ENCODE measurements around the gene ATP7B.
A peak's percentile ranks its signal among the peaks of the same experiment; 100 is the strongest.

The ATP7B gene

DNA sequence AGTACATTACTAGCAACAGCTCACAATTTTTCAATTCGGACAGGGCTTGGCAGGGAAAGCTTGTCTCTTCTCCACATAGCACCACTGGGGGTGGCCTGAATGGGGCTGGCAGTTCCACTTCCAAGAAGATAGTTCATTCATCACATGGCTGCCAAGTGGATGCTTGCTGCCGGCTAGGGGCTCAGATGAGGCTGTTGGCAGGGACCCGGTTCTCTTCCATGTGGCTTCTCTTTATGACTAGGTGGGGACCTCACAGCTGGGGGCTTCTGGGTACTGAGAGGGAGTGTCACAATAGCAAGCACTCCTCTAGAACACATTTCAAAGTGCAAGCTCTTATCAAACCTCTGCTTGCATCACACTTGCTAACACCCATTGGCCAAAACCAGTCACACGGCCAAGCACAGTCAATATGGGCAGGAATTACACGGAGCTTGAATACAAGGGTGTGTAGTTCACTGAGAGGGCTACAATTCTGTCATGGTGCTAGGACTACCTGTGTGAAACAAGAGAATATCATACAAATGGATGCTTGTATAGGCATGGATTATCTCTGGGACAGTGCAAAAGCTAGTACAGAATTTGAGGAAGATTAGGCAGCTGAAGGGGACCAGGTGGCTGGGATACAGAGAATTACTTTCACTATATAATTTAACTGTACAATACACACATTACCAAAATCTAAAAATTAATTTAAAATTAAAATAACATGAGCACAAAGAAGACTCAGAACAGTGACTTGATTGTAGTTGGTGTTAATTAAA lies 32.3 kb downstream of the ATP7B start:
- peak; percentile 88 for DNase-seq (ENCODE audit: low spot score)

DNA sequence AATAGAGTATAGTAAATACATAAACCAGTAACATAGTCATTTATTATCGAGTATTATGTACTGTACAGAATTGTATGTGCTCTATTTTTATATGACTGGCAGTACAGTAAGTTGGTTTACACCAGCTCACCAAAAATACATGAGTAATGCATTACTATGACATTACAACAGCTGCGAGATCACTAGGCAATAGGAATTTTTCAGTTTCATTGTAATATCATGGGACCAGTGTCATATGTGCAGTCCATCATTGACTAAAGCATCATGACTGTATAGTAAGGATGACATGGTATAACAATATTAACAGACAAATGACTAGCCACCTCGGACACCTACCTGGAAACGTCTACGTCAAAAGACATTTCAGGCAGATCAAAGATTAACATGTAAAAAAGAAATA lies 33.6 kb downstream of the ATP7B start:
- no peak for DNase-seq (ENCODE audit: low spot score)

DNA sequence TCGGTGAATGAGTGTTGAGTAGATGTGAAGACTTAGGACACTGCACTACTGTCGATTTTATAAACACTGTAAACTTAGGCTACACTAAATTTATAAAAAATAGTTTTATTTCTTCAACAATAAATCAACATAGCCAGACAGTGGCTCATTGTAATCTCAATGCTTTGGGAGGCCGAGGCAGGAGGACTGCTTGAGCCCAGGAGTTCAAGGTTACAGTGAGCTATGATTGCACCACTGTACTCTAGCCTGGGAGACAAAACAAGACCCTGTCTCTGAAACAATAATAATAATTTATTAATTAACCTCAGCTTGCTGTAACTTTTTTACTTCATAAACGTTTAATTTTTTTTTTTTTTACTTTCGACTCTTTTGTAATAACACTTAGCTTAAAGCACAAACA lies 34.4 kb downstream of the ATP7B start:
- no peak for DNase-seq (ENCODE audit: low spot score)

DNA sequence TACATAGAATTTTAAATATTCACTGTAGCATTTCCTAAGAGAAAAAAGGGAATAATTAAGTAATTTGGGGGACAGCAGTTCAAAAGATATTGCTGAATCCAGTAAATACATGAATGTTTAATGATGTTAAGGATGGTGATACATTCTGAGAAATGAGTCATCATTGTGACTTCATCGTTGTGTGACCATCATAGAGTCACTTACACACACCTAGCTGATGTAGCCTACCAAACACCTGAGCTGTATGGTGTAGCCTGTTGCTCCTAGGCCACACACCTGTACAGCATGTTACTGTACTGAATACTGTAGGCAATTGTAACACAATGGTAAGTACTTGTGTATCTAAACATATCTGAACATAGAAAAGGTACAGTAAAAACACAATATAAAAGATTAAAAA lies 34.8 kb downstream of the ATP7B start:
- peak; percentile 44 for DNase-seq (ENCODE audit: low spot score)

DNA sequence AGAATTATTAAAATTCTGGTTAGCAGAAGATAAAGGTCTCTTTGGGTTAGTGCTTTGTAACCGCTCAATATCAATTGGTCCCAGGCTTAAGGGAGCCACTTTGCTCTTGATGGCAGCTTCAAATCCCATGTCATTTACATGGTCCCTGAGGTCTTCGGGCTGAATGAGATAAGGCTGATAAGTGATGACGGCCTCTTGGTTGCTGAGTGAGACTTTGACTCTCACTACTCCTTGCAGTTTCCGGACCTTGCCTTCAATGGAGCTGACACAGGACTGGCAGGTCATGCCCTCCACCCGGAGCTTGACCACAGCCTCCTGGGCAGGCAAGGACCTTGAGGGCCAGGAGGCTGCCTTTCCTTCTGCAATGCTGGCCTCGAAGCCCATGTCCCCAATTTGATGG lies 36.8 kb downstream of the ATP7B start:
- peak; percentile 73 for DNase-seq (ENCODE audit: low spot score)

DNA sequence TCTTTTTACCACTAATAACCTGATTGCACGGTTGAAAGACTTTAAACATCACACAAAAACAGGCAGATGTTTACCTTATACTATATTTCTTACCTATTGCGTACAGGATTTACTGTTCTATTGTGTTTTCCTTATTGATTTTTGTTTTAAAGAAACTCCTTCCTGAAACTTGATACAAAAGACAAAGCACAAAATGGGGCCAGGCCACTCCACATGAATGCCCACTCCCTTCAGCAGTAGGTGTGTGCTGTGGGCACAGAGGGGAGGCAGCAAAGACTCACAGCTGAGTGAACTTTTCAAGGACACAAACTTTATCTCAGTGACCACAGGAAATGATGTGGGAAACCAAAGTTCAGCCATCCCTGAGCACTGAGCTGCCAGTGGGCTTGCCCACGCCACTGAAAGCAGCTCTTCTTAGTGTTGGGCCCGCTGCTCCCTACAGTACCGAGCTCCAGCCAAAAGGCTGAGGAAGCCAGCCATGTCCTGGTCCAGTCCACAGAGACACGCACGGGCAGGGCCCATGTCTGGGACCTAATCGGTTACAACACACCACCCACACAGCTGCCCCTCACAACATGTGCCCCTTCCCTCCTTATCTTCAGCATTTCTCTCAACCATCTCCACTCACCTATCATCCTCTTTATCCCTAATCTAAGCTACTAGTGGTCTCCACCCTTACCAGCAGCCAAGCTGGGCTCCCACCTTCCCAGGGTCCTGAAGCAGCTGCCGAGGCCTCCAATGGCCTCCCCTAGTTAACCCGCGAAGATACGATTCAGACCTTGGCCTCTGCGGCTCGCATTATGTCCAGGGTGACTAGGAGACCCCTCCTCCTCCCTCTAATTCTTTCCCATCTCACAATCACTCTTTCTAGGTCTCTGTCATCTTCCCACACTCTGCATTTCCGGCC lies 39.5 kb downstream of the ATP7B start:
- DNase-seq (ENCODE audit: low spot score): no peak

DNA sequence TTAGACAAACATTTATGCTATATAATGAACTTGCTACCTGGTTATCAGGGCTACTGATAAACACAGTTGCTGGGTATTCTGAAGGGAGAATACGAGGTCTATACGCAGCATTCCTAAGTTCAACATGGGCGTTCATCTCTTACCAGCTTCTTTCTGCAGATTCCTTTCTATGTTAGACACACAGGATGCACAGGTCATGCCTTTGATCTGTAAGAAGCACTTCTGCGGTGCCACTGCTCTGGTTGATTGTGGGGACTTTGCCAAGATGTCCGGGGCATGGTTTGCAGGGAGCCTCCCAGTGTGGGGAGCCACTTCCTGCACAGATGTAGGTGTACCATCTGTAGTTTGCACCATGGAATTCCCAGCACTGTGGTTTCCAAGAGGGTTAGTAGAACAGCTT lies 40.9 kb downstream of the ATP7B start:
- DNase-seq (ENCODE audit: low spot score): no peak

DNA sequence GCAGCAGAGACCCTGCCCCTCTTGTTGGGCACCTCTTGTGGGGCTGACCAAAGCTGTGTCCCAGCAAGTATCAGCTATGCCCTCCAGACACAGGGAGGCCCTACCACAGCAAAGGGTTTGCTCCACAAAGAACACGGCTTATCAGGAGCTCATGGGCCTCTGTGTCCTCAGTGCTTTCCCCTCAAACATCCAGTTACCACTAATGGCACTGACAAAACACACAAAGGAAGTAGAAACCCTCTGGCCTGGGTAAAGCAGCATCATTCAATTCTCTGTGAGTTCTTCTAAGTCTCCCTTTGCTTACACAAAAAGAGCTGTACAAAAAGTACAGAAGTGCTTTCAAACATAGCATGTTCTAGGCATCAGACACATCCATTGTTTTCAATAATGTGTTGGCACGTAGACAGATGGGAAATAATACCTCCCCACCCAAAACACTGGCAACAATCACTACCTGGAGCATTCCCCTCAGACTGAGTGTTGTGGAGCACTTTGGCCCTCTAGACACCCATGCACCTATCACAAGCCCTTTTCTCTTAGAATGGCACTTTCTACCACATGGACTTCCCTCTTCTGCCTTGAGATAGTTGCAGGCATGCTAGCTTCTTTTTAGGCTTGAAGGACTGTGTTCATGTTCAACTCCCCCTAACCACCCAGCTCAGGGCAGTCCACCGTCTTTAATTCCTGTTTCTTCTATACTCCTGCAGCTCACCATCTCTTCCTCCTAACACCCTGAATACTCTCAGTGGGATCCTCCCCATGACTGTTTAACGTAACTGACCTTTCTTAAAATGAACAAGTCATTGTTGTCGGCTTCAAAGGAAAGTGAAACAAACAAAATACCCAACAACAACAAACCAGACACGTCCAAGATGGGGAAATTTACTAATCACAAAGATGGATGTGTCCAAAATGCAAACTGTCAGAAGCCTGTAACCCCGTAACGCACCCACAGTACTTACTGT lies 43.5 kb downstream of the ATP7B start:
- DNase-seq (ENCODE audit: low spot score): no peak

DNA sequence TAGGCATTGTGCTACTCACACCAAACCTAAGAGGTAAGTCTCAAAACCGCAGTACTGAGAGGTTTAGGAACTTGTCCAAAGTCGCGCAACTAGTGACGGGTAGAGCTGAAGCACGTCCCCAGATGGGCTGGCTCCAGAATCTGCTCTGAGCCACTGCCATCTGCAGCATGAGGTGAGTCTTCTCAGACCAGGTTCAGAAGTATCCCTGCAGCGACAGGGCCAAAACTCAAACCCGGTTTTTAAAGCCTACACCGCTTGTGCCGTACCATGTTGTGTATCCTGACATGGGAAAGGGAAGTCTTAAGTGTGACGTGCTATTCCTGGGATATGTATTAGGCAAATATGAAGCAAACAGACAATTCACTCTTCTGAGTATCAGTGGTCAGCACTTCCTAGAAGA lies 45.1 kb downstream of the ATP7B start:
- no peak for DNase-seq (ENCODE audit: low spot score)

DNA sequence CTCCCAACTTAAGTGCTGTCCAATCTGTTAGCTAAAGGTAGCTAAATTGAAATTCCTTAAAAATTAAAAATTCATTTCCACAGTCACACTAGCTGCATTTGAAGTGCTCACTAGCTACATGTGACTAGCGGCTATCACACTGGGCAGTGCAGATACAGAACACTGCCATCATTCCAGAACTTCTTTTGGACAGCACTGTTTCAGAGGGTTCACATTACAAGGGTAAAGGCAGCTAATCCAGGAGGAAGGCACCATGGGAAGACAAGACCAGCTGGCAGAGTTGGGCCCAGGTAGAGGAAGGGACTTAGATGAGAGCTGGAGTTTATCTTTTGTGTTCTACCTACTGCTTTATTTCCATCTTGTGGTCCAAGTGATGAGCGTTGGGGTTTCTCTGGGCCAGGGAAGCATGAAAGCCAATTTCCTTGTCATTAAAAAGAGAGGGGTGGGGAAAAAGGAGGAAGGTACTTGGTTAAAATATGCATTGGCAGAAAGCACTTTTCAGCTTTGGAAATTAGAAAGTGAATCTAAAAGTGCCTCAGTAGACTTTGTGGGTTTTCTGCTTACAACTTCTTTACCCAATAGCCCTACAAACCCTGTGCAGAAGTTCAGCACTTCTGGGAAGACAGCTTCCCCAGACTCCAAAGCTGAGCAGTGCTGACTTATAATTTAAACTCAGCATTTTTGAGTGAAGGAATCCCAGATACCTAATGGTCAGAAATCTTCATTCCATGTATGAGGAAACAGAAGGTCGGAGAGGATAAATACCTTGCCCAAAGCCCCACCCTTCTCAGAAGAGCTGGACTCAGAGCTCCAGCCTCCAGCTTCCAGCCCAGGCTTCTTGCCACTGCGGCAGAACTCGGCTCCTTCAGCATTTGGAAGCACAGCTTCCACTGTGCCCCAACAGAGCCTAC lies 49.5 kb downstream of the ATP7B start:
- DNase-seq (ENCODE audit: low spot score): no peak

DNA sequence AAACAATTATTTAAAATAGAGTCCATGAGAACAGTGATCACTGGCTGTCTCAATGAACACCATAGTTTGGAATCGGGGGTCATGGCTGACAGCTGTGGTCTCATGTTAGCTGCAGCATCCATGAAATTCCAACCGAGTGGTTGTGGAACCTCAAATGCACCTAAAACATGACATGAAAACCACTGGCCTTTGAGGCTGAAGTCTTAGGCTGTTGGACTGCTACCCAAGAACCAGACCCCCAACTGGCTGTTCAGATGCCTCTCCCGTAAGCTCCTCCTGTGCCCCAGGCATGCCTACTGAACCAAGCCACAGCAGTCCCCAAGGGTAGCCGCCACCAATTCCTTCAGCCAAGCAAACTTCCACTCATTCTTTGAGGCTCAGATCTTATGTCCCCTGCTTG lies 50.5 kb downstream of the ATP7B start:
- no peak for DNase-seq (ENCODE audit: low spot score)

DNA sequence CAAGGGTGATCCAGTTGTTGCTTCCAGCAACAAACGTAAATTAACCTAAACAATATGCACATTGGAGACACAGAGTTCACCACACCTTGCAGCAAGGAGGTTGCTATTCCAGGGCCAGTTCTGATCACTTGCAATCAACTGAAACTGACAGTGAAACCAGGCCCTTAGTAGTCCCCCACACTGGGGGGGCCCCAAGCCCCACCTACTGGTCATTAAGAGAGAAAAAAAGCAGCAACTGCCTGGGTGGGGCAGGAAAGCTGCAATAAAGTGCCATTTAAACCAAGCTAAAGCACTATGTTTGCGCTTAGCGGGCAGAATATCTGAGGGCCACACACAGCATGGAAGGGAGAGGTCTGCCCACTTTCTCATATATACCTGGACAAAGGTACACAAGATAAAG lies 51.5 kb downstream of the ATP7B start:
- DNase-seq (ENCODE audit: low spot score): no peak

DNA sequence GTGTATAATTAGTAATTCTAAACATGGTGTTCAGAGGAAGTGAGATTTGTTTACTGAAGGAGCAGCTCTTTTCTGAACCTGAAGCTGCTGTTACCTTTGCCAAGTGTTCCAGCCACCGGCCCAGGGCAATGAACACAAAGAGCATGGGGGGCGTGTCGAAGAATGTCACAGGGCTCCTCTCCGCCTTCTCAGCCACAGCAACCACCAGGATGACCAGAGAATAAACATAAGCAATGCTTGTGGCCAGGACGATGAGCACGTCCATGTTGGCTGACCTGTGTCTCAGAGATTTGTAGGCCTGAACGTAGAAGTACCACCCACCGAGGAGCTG lies 53.1 kb downstream of the ATP7B start:
- no peak for DNase-seq (ENCODE audit: low spot score)

DNA sequence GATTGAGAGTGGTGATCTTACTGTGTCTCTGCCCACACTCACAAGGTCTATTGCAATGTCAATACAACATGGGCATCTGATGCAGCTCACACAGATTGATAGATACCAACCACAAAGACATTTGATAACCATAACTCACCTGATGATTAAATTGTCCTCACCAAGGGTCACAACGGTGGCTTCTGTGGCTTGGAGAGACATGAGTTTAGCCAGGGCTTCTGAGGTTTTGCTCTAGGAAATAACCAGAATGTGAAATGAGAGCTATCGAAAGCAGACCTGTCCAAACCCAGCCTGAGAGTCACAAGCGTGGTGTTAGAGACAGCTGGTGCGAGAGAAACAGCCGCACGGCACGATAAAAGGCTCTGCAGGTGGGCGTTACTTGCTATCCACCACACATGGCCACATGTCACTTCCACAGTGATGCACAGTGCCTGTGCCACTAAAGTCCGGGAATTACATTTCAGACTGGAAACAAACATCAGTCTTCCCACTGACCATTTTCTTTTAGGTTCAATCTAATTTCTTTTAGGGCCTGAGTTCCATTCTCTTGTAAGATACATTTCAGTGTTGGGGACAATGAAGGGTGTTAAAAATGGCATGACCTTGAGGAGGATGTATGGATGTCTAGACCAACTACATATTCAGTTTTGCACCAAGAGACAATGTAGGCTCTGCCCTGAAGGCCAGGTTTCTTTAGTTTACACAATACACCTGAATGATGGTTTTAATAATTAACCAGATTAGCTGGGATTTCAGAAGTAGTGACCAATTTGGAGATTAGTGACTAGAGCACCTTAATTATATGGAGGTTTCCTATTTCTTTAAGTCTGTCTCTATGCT lies 53.7 kb downstream of the ATP7B start:
- DNase-seq (ENCODE audit: low spot score): no peak

DNA sequence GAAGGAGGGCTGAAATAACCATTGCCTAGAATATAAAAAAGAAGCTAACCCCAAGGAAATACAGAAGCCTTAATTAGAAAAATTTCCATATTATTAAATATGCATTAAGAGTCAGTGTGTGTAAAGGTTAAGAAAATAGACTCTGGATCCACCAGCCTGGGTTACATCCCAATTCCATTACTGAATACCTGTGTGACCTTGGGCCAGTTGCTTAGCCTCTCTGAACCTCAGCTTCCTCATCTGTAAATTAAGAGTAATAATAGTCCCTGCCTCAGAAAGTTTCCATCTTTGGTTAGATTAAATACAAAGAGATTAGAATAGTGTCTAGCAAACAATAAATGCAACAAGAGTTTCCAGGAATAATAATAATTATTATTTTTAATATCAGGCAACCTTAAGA lies 54.5 kb downstream of the ATP7B start:
- DNase-seq (ENCODE audit: low spot score): no peak

DNA sequence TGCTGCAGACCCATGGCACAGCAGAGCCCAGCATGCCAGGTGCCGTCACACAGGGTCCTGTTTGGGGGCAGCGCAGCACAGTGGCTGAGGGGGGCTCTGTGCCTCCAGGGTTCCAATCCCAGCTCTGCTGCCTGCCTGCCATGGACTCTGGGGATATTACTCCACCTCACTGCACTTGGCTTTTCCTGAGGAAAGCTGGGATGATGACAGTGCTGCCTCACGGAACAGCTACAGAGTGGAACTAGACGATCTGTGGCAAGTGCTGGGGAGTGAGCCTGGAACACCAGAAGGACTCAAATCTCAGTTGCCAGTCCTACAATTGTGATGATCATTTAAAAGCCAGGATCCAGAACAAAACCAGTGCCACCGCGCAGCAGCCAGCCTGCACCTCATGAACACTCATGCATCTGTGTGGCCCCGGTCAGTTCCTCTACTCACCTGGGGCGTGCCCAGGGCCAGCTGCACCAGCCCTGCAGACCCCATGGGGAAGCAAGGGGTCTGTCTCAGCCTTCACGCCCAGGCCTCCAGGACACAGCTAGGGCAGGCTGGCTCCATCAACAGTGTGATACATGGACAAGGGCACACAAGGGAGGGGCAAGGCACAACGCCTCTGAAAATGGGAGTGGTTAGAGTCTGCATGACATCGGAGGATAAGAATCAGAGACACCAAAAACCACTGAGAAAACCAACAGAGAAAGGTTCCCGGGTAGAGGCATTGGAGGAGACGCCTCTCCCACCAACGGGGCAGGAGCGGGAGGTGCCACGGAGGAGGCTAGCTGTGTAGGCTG lies 55.2 kb downstream of the ATP7B start:
- peak; percentile 74 for DNase-seq (ENCODE audit: low spot score)

DNA sequence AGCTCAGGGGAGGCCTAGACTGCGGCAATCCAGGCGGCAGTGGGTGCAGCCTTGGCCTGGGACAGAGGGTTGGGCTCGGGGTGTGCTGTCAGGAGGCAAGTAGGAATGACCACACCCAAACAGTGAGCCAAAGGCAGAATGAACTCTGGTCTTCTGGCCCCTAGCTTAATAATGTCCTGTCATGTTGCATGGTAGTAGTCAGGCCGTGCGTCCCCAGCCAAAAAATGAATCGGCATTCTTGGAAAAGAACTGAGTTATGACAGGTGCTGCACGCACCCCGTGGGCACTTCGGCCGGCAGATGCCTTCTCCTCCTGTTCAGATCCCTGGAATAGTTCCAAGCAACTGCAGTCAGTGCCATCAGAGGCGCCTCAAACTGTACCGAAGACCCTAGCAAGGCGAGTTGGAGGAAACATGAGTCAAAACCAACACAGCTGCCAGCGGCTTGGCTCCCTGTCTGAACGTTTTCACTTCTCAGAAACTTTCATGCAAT lies 55.9 kb downstream of the ATP7B start:
- peak; percentile 85 for DNase-seq (ENCODE audit: low spot score)

DNA sequence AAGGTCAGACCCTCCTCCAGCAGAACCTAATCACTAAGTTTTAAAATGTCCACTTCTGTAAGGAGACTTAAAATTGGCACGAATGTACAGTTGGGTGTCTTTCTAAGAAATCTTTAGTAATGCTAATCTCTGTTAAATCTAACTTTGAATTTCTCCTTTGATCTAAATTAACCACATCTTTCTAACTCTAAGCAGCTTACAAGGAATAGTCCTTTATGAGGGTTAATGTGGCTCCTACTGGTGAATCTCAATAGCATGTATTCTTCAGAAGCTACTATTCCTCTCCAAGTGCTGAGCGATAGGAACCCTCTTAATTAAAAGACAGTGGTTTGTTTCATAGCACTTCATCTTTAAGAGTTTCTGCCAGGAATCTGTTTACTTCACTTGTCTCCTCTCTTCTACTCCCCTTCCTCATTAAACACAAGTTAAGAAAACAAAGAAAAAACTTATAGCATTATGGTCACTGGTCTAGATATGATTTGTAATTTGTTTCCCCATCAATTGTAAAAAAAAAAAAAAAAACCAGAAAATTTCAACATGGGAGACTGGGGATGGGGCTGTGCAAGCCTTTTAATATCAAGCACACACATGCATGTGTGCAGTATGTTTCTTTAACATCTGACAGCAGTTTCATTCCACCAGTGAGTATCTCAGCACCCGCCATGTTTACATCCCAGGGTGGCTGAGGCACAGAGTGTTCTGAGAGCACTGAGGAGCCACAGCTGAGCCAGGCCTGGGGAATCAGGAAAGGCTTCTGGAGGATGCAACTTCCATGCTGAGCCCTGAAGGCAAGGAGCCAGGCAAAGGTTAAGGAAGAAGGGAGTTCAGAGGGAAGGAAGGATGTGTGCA lies 57.7 kb downstream of the ATP7B start:
- DNase-seq (ENCODE audit: low spot score): no peak

Measured in hematopoietic multipotent progenitor cell treated with erythropoietin and hydrocortisone succinate and interleukin-3 and kit ligand, for 15 days (in vitro differentiated cells).